Hindlimb muscle (tissue), 1 donor: ENCODE results near the gene DYSF. TPM values are rescaled to one million over a fixed set of nuclear protein-coding genes. Genes with fewer than 3 reads are reported as not detected.
"Not testable (repeated sequence)": the region's sequence is repeated elsewhere in the genome, so short reads cannot be mapped to it uniquely, and the experiment has no call there.

ENCODE experiments used
- DNase-seq: peaks from one replicate; pipeline ENCODE4 v3.0.0-alpha.2; 2013
- polyA plus RNA-seq: library from polyadenylated mRNA; unstranded; fragments of 120-200 nt; gene quantifications from one replicate; pipeline ENCODE4 v1.2.1, GENCODE V29; 2013; ENCODE audit not compliant: insufficient read length

Gene DYSF
- polyA plus RNA-seq, 1 donor: 185 TPM

DNA sequence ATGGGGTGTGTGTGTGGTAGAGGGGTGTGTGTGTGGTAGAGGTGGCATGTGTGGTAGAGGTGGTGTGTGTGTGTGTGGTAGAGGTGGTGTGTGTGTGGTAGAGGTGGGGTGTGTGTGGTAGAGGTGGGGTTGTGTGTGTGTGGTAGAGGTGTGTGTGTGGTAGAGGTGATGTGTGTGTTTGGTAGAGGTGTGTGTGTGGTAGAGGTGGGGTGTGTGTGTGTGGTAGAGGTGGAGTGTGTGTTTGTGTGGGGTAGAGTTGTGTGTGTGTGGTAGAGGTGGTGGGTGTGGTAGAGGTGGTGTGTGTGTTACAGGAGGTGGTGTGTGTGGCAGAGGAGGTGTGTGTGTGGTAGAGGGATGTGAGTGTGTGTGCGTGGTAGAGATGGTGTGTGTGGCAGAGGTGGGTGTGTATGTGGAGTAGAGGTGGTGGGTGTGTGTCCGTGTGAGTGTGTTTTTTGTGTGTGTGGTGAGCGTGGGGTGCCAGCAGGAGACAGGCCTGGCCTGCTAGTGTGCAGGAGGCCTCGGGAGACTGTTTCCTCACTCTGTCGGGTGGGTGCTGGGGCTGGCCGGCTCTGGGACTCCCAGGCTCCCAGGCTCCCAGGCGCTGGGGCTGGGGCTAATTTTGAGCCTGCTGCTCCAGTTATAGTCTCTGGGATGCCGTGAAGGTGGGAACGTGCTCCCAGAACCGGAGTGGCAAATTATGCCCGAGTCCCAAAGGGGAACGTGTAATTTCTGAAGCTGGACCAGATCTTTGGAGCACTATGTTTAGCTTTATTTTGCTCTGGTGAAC, 165.2 kb downstream of the DYSF start:
- DNase-seq: no peak

DNA sequence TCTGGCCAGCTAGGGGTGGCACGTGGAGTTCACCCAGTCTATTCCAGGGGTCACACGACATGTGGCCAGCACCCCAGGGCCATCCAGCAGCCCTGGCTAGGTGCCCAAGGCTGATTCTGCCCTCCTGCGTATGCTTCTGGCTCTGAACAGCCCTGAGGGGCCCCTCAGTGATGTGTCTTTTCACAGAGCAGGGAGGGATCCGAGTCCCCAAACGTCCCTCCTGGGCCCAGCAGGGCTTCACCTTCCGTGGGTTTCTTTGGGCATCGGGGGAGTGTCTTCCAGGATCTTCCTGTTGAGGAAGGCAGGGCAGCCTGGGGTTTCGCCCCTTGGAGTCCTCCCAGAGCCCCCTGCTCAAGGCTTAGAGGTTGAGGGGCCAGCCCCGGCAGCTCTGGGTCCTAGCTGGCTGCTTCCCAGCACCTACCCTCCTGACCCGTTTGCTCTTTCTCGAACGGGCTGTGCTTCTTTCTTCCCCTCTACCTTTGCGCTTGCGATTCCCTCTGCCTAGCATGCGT, 165.9 kb downstream of the DYSF start:
- no peak for DNase-seq

DNA sequence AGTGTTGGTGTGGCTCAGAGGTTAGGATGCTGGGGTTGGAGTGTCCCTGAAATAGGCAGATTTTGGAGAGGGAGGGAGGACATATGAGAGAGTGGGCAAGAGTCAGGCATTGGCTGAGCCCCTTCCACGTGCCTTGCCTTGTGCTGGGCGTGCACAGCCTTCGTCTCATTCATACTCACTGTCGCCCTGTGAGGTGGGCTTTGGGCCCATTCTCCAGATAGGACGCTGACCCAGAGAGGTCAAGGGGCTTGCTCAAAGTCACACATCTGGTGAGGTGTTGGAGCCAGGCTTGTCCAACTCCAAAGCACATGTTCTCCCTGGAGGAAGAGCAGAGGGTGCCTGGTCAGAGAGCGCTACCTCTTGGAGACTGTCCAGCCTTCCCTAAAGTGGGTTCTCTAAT, 166.8 kb downstream of the DYSF start:
- no peak for DNase-seq

DNA sequence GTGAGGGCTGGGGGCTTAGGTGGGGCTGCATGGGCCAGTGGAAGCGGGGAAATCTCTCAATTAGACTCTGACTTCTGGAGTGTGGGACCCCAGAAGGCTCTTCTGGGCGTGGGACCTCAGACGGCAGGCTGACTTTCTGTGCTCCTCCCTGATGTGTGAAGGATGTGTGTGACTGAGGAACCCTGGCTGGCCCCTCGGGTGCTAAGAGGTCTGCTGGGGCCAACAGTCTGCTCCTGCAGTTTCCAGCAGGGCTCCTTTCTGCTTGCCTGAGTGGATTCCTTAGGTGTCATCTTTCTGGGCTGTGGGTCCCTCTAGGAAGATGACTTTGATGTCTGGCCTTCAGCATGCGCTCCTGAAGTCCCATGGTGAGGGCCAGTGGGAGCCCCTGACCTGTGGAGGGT, 167.5 kb downstream of the DYSF start:
- DNase-seq: no peak

DNA sequence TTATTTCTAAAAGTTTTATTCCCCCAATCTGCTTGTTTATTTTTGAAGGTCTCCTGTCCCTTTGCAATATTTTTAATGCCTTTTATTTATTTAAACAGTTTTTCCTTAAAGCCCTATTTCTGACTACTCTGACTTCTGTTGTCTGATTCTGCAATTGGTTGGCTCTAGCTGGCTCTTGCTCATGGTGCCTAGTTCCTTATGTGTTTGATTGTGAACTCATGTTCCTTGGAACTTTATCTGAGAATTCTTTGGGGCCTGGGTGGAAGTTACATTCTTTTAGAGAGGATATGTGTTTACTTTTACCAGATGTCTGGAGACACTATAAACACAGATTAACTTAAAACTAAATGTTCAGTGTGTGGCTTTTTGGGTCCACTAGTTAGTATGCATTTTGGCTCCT, 175.9 kb downstream of the DYSF start:
- DNase-seq: no peak

DNA sequence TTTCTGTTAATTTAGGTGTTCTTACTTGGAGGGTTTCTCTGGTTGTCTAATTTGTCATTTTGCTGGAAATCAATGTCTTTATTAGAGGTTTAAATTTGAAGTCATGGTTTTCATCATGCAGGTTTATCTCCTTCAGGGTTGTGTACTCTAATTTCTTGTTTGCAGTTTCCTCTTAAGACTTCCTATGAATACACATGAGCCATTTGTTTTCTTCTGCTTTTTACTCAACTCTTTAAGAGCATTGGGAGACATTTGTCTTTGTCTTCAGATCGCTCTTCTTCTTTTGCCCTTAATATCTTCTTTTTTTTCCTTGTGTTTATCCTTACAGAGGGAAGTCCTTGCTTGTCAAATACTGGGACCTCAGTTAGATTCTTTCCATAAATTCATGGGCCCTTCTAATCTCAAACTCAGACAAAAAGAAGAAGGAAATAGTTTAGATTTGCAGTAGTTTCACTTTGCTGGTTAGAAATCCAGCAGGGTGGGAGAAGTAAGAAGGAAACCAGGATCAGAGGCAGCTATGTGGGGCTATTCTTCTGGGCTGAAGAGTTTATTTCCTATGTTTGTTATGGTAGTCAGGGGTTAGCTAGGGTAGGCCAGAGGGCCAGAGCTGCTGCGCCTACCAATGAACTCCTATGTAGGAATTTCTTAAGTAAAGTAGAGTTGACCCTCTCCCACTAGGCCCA, 176.6 kb downstream of the DYSF start:
- no peak for DNase-seq

DNA sequence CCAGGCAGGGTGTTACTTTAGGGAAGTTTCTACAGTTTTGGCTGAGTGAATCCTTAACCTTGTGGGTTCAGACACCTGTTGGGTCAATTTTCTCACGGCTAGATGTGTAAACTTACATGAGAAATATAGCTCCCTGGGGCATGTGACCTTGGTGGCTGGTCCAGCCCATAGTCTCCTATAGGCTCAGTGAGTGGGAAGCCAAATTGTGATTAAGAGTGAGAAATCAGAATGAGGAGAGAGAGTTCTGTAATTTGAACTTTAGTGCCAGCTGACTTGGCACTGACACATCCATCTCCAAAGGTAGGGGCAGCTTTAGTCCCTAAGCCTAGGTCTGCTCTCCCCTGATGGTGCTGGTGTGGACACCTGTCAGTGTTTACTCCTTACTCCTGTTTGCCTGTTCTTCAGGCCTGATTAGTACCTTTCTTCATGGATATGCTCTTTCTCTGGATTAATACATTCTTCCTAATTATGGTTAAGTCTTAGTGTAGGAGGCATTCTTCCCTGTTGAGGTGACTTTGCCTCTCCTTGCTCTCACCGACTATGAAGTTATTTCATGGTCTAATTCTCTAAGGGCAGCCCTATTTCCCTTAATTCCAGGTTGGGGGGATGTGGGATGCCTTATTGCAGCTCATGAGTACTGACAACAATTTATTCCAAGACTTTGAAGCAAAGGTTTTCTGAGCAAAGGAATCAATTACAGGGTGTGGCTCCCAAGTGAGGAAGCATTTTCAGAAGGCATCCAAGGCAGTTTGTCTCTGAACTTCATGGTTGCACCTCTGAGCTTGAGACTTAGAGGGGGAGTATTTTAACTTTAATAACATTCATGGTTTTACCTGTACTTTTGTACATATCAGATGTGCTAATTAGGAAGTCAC, 177.3 kb downstream of the DYSF start:
- DNase-seq: no peak

DNA sequence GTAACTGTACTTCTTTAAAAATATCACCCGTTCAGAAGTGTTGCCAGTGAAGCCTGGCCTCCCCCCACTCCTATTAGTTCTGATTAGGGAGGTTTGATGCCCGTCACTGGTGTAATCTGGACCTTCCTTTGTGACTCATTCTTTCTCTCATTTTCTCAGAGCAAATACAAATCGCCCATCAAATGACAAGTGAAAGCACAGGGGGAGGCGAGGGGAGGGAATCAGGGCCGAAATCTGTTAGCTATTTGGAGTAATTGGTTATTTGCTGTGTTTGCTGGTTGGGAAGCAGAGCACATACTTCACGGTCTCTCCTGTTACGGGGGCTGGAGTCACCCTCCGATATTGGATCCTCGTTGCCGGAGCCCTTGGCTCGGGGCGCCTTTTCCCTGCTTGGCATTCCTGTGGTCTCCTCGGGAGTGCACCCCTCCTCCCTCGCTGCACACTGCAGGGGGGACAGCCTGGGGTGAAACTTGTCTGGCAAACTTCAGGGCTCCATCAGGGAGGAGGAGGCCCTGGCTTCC, 178.1 kb downstream of the DYSF start:
- no peak for DNase-seq

DNA sequence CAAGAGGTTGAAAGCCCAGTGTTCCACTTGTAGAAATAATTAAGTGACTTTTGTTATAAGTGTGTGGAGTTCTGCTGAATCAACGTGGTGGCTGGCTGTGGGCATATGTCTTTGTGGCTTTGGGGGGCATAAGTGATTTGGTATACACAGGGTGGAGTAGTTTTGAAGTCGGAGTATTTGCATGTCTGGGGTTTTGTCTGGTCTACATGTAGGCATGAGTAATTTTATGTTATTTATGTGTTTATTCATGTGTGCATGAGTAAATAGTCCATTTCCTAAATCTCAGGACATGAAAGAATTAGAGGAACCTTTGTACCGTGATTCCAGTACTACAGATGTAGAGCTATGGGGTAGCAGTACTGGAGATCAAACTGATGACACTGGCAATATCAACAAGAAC, 179.7 kb downstream of the DYSF start:
- no peak for DNase-seq

DNA sequence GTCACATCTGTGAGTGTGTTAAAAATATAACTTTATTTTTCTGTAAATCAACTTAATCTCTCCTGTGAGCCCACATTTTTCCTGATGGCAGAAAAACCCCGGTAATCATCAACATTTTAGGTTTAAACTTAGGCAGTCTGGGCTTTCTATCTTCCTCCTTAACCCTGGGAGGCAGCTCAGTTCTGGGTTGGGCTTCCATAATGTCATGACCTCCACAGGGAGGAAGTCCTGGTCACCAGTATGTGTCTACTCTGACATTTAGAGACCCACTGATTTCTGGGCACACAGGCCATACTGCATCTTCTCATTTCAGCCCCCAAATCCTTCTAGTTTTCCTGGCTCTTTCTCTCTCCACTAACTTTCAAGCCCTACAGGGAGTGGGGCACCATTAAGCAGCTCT, 181.2 kb downstream of the DYSF start:
- no peak for DNase-seq

DNA sequence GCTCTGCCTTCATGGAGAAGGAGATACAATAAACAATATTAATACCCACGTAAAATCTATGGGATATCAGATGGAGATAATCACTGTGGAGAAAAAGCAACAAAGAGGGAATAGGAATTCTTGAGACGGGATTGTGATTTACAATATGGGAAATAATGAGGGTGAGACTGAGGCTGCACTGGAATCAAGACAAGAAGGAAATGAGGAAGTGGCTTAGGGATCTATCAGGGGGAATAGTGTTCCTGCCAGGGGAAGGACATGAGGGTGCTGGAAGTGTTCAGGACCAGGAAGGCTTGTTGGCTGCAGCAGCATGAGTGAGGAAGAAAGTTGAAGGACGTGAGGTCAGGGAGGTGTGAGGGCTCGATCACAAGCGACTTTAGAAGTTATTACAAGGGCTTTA, 182.4 kb downstream of the DYSF start:
- no peak for DNase-seq

DNA sequence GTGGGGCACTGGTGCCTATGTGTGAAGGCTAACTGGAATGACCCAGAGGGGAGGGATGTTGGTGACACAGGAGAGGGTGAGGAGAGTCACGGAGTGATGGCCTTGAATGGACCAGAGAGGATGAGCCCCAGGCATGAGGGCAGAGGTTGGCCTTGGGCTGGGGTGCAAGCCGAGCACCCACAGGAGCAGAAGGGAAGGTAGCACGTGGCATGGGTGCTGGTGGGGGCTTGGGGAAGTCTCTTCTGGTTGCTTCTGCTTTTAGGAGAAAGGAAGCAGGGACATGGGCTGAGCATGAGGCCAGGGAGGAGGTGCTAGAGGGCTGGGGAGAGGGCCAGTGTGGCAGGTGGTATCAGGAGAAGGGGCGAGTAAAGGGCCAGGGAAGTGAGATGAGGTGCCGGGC, 183.8 kb downstream of the DYSF start:
- DNase-seq: no peak

DNA sequence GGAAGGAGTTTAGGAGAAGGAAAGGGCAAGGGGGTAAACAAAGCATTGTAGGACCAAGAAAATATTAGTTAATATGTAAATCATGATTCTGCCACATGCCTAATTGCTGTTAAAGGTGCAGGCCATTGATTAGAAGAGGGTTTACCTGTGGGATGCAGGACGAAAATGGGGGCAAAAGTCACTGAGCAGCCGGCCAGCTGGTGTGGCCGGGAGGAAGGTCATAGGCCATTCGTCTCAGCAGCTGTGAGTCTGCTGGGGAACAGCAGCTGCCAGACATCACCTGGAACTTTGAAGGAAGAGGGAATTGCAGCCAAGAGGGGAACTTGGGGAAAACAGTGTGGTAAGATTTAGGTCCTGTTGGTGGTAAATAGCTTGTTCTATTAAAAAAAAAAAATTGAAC, 184.4 kb downstream of the DYSF start:
- DNase-seq: no peak

DNA sequence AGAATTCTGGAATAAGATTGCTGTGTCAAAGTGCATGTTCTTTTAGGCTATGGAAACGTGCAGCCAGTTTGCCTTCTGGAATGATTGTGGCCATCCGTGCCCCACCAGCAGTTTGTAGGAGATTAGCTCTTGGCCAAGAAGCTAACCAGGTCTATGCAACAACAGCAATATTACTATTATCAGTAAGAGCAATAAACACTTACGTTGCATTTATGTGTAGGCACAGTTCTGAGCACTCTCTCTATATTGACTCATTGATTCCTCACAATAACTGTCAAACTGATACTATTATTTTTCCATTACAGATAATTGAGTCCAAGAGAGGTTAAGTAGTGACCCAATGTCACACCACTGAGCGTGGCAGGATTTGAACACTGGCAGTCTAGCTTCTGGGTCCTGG, 186.4 kb downstream of the DYSF start:
- no peak for DNase-seq

DNA sequence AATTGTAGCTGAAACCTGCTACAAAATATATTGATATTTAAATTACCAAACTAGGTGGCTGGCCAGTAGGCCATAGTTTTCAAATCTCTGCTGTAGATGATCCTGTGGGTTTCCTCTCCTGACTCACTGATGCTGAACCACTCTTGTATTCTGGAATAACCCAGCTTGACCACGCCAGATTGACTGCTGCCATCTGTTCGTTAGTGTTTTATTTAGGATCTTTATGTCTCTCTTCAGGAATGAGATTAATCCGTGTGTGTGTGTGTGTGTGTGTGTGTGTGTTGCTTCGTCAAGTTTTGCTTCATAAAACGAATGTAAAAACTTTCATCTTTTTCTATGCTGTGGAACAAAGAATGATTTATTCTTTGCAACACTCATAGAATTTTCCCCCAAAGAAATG, 187.1 kb downstream of the DYSF start:
- no peak for DNase-seq

DNA sequence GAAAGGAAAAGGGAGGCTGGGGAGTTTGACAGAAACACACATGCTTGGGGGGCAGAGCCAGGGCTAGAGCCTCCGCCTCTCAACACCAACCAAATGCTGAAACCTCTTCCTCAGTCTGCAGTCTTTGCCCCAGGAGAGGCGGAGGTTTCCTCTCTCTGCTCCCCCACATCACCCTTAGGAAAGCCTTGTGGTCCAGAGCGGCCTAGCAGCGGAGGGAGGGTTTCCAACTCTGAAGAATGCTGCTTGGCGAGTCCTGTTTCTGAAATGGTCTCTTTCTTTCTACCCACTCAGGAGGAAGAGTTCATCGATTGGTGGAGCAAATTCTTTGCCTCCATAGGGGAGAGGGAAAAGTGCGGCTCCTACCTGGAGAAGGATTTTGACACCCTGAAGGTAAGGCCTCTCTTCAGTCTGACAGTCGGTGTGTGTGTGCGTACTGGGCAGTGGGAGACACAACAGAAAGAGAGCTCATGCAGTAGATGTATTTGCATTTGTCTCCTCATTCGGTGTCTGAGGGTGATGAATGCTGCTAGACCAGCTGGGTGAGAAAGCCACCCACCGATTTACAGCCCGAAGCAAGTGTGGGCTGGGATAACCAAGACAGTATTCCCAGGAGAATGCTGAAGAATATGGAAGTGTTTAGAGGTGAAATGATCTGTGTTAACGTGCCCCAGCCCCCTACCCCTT, 190.5 kb downstream of the DYSF start:
- DNase-seq: no peak

DNA sequence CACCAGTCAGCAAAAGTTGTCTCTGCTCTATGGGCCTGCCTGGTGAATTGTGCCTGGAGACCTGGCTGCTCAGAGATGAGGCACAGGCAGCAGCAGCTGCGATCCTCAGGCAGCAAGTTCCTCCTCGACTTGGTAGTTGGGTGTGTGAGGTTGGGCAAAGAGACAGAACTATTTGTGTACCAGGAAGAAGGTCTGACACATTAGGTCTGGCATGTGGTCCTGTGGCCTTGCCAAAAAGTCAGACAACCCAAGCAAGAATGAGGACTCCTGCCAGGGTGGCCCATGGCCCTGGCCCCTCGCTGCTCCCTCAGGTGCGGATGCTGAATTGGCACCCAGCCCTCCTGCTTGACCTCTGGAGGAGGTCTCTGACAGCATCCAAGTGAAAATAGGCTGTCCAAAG, 192.7 kb downstream of the DYSF start:
- DNase-seq: no peak

DNA sequence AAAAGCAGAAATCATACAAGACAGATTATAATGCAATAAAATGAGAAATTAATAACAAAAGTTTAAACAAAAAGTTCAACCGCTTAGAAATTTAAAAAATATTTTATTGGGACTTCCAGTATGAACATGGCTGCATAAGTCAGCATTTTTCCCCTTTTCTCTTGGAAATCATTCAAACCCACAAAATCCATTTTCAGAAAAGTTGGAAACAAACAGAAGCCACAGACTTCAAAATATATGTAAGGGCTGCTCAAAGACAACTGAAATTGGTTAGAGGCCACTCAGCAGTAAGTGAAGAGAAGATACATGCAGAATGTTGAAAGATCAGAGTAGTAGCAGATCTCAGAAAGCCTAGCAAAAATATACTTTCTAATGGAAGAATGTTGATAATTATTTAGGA, 194.0 kb downstream of the DYSF start:
- no peak for DNase-seq

DNA sequence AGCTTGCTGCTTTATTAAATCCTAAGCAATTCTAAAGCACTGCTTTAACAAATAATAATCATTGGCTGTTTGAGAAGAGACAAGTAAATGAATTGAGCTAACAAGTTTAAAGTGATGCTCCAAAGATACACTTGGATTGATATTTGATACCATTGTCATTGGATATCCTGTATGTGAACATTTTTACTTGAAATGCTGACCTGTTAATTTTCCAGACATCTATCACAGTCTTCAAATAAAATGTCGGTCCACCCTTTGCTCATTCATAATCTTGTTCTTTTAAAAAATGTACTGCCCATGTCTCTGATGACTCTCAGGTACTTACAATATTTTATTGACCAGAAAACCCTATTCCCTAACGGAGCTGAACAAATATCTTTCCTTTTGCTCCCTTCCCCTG, 202.1 kb downstream of the DYSF start:
- no peak for DNase-seq

DNA sequence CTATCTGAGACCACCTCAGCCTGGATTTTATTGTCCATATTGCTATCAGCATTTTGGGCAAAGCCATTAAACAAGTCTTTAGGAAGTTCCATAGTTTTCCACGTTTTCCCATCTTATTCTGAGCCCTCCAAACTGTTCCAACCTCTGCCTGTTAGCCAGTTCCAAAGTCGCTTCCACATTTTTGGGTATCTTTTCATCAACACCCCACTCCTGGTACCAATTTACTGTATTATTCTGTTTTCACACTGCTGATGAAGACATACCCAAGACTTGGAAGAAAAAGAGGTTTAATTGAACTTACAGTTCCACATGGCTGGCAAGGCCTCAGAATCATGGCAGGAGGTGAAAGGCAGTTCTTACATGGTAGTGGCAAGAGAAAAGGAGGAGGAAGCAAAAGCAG, 204.9 kb downstream of the DYSF start:
- DNase-seq: not testable (repeated sequence)

DNA sequence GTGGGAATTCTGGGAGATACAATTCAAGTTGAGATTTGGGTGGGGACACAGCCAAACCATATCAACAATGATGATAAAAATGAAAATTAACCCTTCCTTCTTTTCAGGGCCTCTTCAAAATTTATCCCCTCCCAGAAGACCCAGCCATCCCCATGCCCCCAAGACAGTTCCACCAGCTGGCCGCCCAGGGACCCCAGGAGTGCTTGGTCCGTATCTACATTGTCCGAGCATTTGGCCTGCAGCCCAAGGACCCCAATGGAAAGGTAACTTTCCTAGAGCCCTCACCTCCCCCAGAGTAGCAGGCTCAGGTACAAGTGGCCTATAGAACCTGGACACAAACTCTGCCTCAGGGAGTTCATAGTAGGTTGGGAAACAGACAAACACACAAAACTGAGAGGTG, 205.4 kb downstream of the DYSF start:
- DNase-seq: no peak

DNA sequence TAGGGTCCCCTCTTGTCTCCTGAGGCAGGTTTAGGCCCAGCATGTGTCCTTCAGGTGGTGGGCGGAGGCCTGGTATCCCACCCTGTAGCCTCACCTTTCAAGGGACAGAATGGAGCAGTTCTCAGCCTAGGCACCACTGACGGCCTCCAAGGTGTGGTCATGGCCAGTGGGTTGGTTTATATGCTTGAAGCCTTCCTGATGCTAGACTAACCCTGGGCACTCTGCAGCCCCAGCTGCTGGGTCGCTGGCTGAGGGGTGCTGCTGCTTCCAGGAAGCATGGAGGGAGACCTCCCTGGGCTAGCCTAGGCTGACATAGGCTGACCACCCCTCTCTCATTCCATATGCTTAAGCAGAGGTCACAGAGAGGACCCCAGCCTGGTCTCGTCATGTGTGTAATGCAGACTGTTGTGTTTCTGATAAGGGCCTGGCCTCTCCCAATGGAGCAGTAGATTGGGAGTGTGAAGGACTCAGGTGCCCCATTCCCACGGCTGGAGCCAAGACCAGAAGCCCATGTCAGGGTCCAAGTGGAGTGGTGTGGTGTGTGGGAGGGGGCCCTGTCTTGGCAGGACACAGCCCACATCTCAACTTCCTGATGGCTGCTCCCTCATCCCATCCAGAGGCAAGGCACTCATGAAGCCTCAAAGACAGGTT, 206.6 kb downstream of the DYSF start:
- no peak for DNase-seq
